ENCODE results near the gene TFAM.

Gene TFAM

GRCh38 chr10:58433066-58433465 lies 47.9 kb downstream of the TFAM start:
- DNase-seq (ENCODE audit: low read depth in 2 of 2) = no peak

DNA sequence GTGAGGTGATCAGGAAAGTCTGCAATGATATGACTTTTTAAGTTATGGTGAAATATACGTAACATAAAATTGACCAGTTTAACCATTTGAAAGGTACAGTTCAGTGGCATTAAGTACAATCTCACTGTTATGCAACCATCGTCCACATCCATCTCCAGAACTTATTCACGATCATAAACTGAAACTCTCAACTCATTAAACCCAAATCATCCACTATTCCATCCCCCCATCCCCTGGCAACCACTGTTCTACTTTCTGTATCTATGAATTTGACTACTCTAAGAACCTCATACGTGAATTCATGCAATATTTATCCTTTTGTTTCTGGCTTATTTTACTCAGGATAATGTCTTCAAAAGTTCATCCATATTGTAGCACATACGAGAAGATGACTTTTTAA lies 48.4 kb downstream of the TFAM start:
- DNase-seq (ENCODE audit: low read depth in 2 of 2) = no peak

GRCh38 chr10:58435297-58435985 lies 50.2 kb downstream of the TFAM start:
- peak; percentile 20 to 33 for DNase-seq (ENCODE audit: low read depth in 2 of 2)

DNA sequence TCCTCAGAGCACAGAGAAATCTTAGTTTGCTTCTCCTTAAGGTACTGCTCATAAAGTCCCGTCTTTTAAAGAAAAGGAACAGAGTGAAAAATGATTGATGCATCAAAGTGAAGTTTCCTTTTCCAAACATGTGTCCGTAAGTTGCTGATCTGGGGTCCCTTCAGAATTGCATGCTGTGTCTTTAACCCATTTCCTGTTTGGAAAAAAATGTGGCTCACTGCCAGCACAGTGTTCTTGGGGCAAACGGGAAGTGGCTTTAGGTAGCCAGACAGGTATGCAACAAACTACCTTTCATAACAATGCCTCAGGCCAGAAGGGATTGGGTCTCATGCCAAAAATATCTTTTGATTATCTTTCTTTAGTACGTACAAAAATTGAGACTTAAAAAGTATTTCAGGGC lies 50.9 kb downstream of the TFAM start:
- no peak for DNase-seq (ENCODE audit: low read depth in 2 of 2)

- DNase-seq (ENCODE audit: low read depth in 2 of 2) = no peak
Measured at GRCh38 chr10:58438340-58438871, 53.2 kb downstream of the TFAM start.

DNA sequence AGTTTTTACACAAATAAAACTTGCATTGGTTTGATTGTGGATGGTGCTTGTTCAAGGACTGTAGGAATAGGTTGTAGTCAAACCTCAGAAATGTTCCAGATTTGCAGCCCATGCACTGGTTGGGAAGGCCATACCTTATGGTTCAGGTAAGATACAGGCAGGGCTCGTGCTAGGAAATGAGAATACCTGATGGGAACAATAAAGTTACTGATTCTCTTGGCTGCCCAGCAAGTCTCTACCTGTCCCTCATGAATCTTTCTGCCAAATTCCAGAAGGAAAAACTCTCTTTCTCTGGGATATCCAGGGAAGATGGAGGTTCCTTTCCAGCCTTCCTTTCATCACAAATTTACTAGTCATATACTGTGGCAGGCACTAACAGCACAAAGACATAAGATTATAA lies 53.8 kb downstream of the TFAM start:
- no peak for DNase-seq (ENCODE audit: low read depth in 2 of 2)

GRCh38 chr10:58439632-58440364 lies 54.6 kb downstream of the TFAM start:
- no peak for DNase-seq (ENCODE audit: low read depth in 2 of 2)

GRCh38 chr10:58440484-58440883 lies 55.3 kb downstream of the TFAM start:
- no peak for DNase-seq (ENCODE audit: low read depth in 2 of 2)

GRCh38 chr10:58444321-58444720 lies 59.1 kb downstream of the TFAM start:
- DNase-seq (ENCODE audit: low read depth in 2 of 2) = no peak

DNA sequence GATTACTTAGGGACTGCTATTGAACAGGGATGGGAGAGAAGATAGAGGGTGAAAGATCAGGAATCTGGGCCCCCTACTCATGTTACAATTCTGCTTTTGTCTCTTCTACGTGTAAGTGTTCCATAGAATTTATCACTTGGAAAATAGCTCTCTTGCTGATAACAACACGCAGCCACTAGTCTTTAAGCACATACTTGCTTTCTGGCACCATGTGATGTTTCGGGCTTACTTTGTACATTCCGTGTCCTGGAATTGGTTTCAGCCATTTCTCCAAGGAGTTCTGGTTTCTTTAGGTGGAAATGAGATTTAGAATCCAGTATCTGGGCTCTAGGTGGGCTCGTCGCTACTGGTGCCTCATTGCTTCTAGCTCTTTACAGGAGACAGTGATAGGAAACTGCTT lies 59.7 kb downstream of the TFAM start:
- DNase-seq (ENCODE audit: low read depth in 2 of 2) = no peak

DNA sequence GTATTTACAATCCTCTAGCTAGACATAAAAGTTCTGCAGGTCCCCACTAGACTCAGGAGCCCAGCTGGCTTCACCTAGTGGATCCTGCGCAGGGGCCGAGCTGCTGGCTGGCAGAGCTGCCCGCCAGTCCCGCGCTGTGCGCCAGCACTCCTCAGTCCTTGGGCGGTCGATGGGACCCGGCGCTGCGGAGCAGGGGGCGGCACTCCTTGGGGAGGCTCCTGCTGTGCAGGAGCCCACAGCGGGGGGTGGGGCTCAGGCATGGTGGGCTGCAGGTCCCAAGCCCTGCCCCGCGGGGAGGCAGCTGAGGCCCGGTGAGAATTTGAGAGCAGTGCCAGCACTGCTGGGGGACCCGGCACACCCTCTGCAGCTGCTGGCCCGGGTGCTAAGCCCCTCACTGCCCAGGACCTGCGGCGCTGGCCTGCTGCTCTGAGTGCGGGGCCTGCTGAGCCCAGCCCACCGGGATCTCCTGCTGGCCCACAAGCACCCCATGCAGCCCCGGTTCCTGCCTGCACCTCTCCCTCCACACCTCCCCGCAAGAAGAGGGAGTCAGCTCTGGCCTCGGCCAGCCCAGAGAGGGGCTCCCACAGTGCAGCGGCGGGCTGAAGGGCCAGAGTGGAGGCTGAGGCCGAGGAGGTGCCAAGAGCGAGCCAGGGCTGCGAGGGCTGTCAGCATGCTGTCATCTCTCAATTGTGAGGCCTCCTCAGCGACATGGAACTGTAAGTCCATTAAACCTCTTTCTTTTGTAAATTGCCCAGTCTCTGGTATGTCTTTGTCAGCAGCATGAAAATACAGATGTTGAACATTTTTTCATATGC lies 63.1 kb downstream of the TFAM start:
- DNase-seq (ENCODE audit: low read depth in 2 of 2) = no peak
